Endodermal cell (in vitro differentiated cells): ENCODE results near the gene MADCAM1. TPM values are rescaled to one million over a fixed set of nuclear protein-coding genes. Genes with fewer than 3 reads are reported as not detected.

ENCODE experiments used
- DNase-seq: peaks from one replicate; pipeline ENCODE4 v3.0.0-alpha.2; 2017
- H3K27ac ChIP-seq: 2 replicates; pipeline ENCODE4 v1.5.1; 2013; ENCODE audit warnings: mild to moderate bottlenecking, low read depth, low read length, moderate library complexity
- H3K27me3 ChIP-seq: 2 replicates; pipeline ENCODE4 v1.6.1; 2013; ENCODE audit warnings: mild to moderate bottlenecking, low read length, moderate library complexity; ENCODE audit not compliant: insufficient read depth, control insufficient read depth, poor library complexity, severe bottlenecking
- H3K36me3 ChIP-seq: 2 replicates; pipeline ENCODE4 v1.7.0; 2013; ENCODE audit warnings: mild to moderate bottlenecking, low read length, moderate library complexity; ENCODE audit not compliant: control insufficient read depth, insufficient read depth
- H3K4me1 ChIP-seq: one replicate; pipeline ENCODE4 v1.7.0; 2013; ENCODE audit warnings: low read length; ENCODE audit not compliant: control insufficient read depth, insufficient read depth
- H3K4me3 ChIP-seq: 2 replicates; pipeline ENCODE4 v1.5.1; 2013; ENCODE audit warnings: mild to moderate bottlenecking, low read length, moderate library complexity
- H3K9ac ChIP-seq: 2 replicates; pipeline ENCODE4 v1.6.1; 2013; ENCODE audit warnings: mild to moderate bottlenecking, low read length, moderate library complexity; ENCODE audit not compliant: poor library complexity, severe bottlenecking; ENCODE audit errors: extremely low read depth
- H3K9me3 ChIP-seq: 2 replicates; pipeline ENCODE4 v1.6.1; 2013; ENCODE audit warnings: mild to moderate bottlenecking, low read length, moderate library complexity; ENCODE audit not compliant: control insufficient read depth
- H3K27ac Mint-ChIP-seq: 2 replicates; pipeline ENCODE4 v1.8.0; 2020; ENCODE audit warnings: mixed read lengths
- H3K27me3 Mint-ChIP-seq: 2 replicates; pipeline ENCODE4 v1.8.0; 2021; ENCODE audit warnings: mild to moderate bottlenecking, mixed read lengths; ENCODE audit not compliant: insufficient read depth
- H3K36me3 Mint-ChIP-seq: 2 replicates; pipeline ENCODE4 v1.8.0; 2020; ENCODE audit warnings: low read depth, mixed read lengths
- H3K4me1 Mint-ChIP-seq: 2 replicates; pipeline ENCODE4 v1.8.0; 2020; ENCODE audit warnings: mixed read lengths
- H3K4me3 Mint-ChIP-seq: 2 replicates; pipeline ENCODE4 v1.8.0; 2020; ENCODE audit warnings: mild to moderate bottlenecking, moderate library complexity, mixed read lengths
- H3K9me3 Mint-ChIP-seq: 2 replicates; pipeline ENCODE4 v1.8.0; 2020; ENCODE audit warnings: mild to moderate bottlenecking, mixed read lengths
- WGBS, 2 experiments: methylation state at CpG; one replicate each; pipeline versions ENCODE4 v1.1.5 to v1.1.7; 2013; ENCODE audit warnings: missing lambda C conversion rate in 2 of 2, mixed read lengths in 1 of 2; ENCODE audit not compliant: insufficient coverage in 1 of 2, insufficient read length in 1 of 2; 5-methylcytosine and 5-hydroxymethylcytosine counted together
- total RNA-seq, 2 donors: library from RNA; stranded (reverse); fragmentation: NEBNext Ultra II Directional in 1 of 2; extraction: Animal tissue kit (Norgen Biotek cat#: 25700) in 1 of 2; gene quantifications; 2 replicates in 1 of 2; 3 replicates in 1 of 2; pipeline ENCODE4 v1.2.1, GENCODE V29; 2021
- TF ChIP-seq, protein P1 (sequence below): fragments of 200-600 bp; sonication (generic); conservative IDR thresholded peaks from 2 replicates; pipeline ENCODE4 v1.5.0; 2021; ENCODE audit warnings: antibody characterized with exemption, mild to moderate bottlenecking

Gene MADCAM1
- total RNA-seq, 2 donors from 2014 or later: 0.46 to 1.5 TPM

DNA sequence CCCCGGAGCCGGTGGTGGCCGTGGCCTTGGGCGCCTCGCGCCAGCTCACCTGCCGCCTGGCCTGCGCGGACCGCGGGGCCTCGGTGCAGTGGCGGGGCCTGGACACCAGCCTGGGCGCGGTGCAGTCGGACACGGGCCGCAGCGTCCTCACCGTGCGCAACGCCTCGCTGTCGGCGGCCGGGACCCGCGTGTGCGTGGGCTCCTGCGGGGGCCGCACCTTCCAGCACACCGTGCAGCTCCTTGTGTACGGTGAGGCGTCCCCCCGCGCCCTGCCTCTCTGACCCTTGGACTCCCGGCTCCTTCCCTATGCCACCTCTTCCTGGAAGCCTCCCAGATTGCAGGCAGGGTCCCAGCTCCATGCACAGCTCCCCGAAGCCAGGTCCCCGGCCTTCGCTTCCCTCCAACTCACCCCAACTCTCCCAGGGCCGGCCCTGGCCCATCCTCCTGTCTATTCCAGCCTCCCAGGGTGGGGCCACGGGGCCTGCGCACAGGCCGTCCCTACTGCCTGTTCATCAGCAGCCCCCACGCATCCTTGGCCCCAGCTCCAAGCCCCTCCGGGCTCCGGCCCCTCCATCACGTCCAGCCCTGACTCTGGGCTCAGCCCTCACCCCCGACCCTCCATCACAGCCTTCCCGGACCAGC, 1.7 kb downstream of the MADCAM1 start:
- peak; percentile 74 for DNase-seq
- 21 to 22% methylated on average over 26 to 50 of the region's 50 CpGs for WGBS, 2 experiments
- H3K27me3 Mint-ChIP-seq: peaks cover 50% of the 10 kb centered on the region

DNA sequence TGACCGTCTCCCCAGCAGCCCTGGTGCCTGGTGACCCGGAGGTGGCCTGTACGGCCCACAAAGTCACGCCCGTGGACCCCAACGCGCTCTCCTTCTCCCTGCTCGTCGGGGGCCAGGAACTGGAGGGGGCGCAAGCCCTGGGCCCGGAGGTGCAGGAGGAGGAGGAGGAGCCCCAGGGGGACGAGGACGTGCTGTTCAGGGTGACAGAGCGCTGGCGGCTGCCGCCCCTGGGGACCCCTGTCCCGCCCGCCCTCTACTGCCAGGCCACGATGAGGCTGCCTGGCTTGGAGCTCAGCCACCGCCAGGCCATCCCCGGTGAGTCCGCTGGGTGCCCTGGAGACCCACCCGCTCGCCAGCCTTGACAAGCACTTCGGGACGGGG, 2.2 kb downstream of the MADCAM1 start:
- H3K27me3 ChIP-seq: peaks cover 24% of the 10 kb centered on the region
- H3K9me3 ChIP-seq: no peaks in the 10 kb centered on the region
- H3K4me3 ChIP-seq: no peak overlapping the region
- no peak overlapping the region for H3K27ac ChIP-seq
- H3K4me3 Mint-ChIP-seq: peak overlapping the region; percentile 38
- no peak for DNase-seq
- H3K27ac Mint-ChIP-seq: no peak overlapping the region
- H3K36me3 Mint-ChIP-seq: no peaks in the 10 kb centered on the region
- H3K36me3 ChIP-seq: no peaks in the 10 kb centered on the region
- no peaks in the 10 kb centered on the region for H3K9me3 Mint-ChIP-seq
- TF ChIP-seq, protein P1, sequence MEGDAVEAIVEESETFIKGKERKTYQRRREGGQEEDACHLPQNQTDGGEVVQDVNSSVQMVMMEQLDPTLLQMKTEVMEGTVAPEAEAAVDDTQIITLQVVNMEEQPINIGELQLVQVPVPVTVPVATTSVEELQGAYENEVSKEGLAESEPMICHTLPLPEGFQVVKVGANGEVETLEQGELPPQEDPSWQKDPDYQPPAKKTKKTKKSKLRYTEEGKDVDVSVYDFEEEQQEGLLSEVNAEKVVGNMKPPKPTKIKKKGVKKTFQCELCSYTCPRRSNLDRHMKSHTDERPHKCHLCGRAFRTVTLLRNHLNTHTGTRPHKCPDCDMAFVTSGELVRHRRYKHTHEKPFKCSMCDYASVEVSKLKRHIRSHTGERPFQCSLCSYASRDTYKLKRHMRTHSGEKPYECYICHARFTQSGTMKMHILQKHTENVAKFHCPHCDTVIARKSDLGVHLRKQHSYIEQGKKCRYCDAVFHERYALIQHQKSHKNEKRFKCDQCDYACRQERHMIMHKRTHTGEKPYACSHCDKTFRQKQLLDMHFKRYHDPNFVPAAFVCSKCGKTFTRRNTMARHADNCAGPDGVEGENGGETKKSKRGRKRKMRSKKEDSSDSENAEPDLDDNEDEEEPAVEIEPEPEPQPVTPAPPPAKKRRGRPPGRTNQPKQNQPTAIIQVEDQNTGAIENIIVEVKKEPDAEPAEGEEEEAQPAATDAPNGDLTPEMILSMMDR: no peak
- no peak overlapping the region for H3K9ac ChIP-seq
- H3K27me3 Mint-ChIP-seq: peaks cover 50% of the 10 kb centered on the region
- peaks cover 5% of the 10 kb centered on the region for H3K4me1 Mint-ChIP-seq
- no peaks in the 10 kb centered on the region for H3K4me1 ChIP-seq
- WGBS, 2 experiments: 75 to 89% methylated on average over 3 to 26 of the region's 26 CpGs

More for the DNA sequence above, 1.7 kb downstream of the MADCAM1 start:
- Histone ChIP-seq H3K9me3 (no peaks in the 10 kb centered on the region), H3K4me3 (no peak overlapping the region), H3K36me3 (no peaks in the 10 kb centered on the region), H3K27me3 (peaks cover 24% of the 10 kb centered on the region), H3K4me1 (no peaks in the 10 kb centered on the region), H3K27ac (no peak overlapping the region), H3K9ac (no peak overlapping the region)
- H3K4me1 Mint-ChIP-seq: peaks cover 5% of the 10 kb centered on the region
- no peaks in the 10 kb centered on the region for H3K36me3 Mint-ChIP-seq
- no peak overlapping the region for H3K27ac Mint-ChIP-seq
- H3K9me3 Mint-ChIP-seq: peaks cover 1% of the 10 kb centered on the region
- TF ChIP-seq, protein P1: no peak
- H3K4me3 Mint-ChIP-seq: peak overlapping the region; percentile 38

DNA sequence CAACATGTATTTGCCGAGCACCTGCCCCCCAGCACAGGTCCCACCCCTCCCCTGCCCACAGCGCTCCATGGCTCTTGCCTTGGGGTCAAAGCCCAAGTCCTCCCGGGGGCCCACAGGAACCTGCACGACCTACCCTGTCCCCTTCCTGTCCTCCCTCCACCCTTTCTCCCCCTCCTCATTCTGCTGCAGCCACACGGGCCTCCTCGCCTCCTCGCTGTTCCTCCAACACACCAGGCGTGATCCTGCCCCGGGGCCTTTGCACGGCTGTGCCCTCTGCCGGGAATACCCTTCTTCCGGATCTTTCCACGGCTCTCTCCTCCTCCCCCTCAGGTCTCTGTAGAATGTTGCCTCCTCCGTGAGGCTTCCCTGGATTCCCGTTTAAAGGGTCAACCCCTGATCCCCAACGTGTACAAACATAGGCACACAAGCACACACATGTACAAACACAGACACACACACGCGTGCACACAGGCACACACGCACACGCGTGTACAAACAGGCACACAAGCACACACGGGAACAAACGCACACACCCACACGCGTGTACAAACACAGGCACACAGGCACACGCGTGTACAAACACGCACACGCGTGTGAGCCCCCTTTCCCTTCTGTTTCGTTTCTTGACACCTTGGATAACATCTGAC, 2.8 kb downstream of the MADCAM1 start:
- no peaks in the 10 kb centered on the region for H3K36me3 Mint-ChIP-seq
- Histone ChIP-seq H3K4me1 (no peaks in the 10 kb centered on the region), H3K9me3 (no peaks in the 10 kb centered on the region), H3K4me3 (no peak overlapping the region), H3K27me3 (peaks cover 24% of the 10 kb centered on the region), H3K9ac (no peak overlapping the region), H3K36me3 (no peaks in the 10 kb centered on the region), H3K27ac (no peak overlapping the region)
- peak; percentile 38 for DNase-seq
- H3K4me3 Mint-ChIP-seq: no peak overlapping the region
- H3K27me3 Mint-ChIP-seq: peaks cover 50% of the 10 kb centered on the region
- H3K27ac Mint-ChIP-seq: no peak overlapping the region
- H3K9me3 Mint-ChIP-seq: no peaks in the 10 kb centered on the region
- 90% methylated on average over 22 to 31 of the region's 31 CpGs for WGBS, 2 experiments
- H3K4me1 Mint-ChIP-seq: peaks cover 5% of the 10 kb centered on the region
- TF ChIP-seq, protein P1: no peak
